Keratinocyte (primary cell): ENCODE data around the gene CACNA1I. TPM values are rescaled to one million over a fixed set of nuclear protein-coding genes. Genes with fewer than 3 reads are reported as not detected.

Source experiments
- DNase-seq: peaks from one replicate; pipeline ENCODE4 v3.0.0-alpha.2; 2011; ENCODE audit warnings: low read depth, missing footprints, low spot score
- FAIRE-seq: peaks from 2 replicates; lab custom pipeline; 2011; peaks lifted over from hg19 to GRCh38; lab: Jason Lieb, UNC
- H2AFZ ChIP-seq: 2 replicates; pipeline ENCODE4 v1.6.0; 2012; ENCODE audit warnings: low read length, control low read depth, inconsistent platforms; ENCODE audit not compliant: control insufficient read depth
- H3K27ac ChIP-seq: 2 replicates; pipeline ENCODE4 v1.5.1; 2011; ENCODE audit warnings: low read length; ENCODE audit not compliant: control insufficient read depth, insufficient read depth
- H3K27me3 ChIP-seq: 3 replicates; pipeline ENCODE4 v1.6.0; 2011; ENCODE audit warnings: low read length; ENCODE audit not compliant: control insufficient read depth, insufficient read depth; ENCODE audit errors: extremely low read depth
- H3K36me3 ChIP-seq, 2 experiments: 2 replicates in 1 of 2; 3 replicates in 1 of 2; pipeline ENCODE4 v1.5.1; 2011; ENCODE audit warnings: low read length in 2 of 2, mild to moderate bottlenecking in 1 of 2; ENCODE audit not compliant: control insufficient read depth in 2 of 2, insufficient read depth in 2 of 2; ENCODE audit errors: extremely low read depth in 1 of 2
- H3K4me1 ChIP-seq: 3 replicates; pipeline ENCODE4 v1.5.1; 2011; ENCODE audit warnings: low read length; ENCODE audit not compliant: control insufficient read depth, insufficient read depth; ENCODE audit errors: extremely low read depth
- H3K4me2 ChIP-seq: 3 replicates; pipeline ENCODE4 v1.6.0; 2011; ENCODE audit warnings: low read depth, low read length; ENCODE audit not compliant: control insufficient read depth, insufficient read depth; ENCODE audit errors: extremely low read depth
- H3K4me3 ChIP-seq, 3 experiments: fragments of 200-600 bp in 1 of 3; sonication (generic) in 1 of 3; 2 replicates in 2 of 3; 3 replicates in 1 of 3; pipeline ENCODE4 v1.5.1; 2011 to 2016; ENCODE audit warnings: low read length in 3 of 3, mild to moderate bottlenecking in 3 of 3, control low read depth in 2 of 3, inconsistent platforms in 1 of 3, low read depth in 1 of 3, mixed read lengths in 1 of 3, mixed run types in 1 of 3, moderate library complexity in 1 of 3; ENCODE audit not compliant: control insufficient read depth in 2 of 3, insufficient read depth in 2 of 3; ENCODE audit errors: extremely low read depth in 1 of 3
- H3K79me2 ChIP-seq: 2 replicates; pipeline ENCODE4 v1.6.0; 2012; ENCODE audit warnings: low read length; ENCODE audit not compliant: control insufficient read depth, insufficient read depth
- H3K9ac ChIP-seq: 3 replicates; pipeline ENCODE4 v1.6.0; 2011; ENCODE audit warnings: low read length; ENCODE audit not compliant: control insufficient read depth, insufficient read depth; ENCODE audit errors: extremely low read depth
- H3K9me1 ChIP-seq: 3 replicates; pipeline ENCODE4 v1.6.0; 2011; ENCODE audit warnings: low read length; ENCODE audit not compliant: control insufficient read depth, insufficient read depth; ENCODE audit errors: extremely low read depth
- H3K9me3 ChIP-seq: 2 replicates; pipeline ENCODE4 v1.5.1; 2012; ENCODE audit warnings: low read depth, low read length; ENCODE audit not compliant: control insufficient read depth
- H4K20me1 ChIP-seq: 3 replicates; pipeline ENCODE4 v1.6.0; 2011; ENCODE audit warnings: low read length; ENCODE audit not compliant: control insufficient read depth, insufficient read depth; ENCODE audit errors: extremely low read depth
- CTCF ChIP-seq, 3 experiments: IDR thresholded peaks in 1 of 3; conservative IDR thresholded peaks in 1 of 3; optimal IDR thresholded peaks in 1 of 3; 2 replicates in 2 of 3; 3 replicates in 1 of 3; pipeline versions ENCODE3 to v1.5.1; 2011; ENCODE audit warnings: low read length in 3 of 3, mild to moderate bottlenecking in 3 of 3, moderate library complexity in 2 of 3, control low read depth in 1 of 3, inconsistent platforms in 1 of 3; ENCODE audit not compliant: insufficient read depth in 2 of 3; ENCODE audit errors: extremely low read depth in 1 of 3
- EZH2 ChIP-seq: IDR thresholded peaks from one replicate; pipeline ENCODE4 v1.6.1; 2012; ENCODE audit warnings: inconsistent platforms, mild to moderate bottlenecking, low read length, moderate library complexity
- dilution Hi-C: fragments of 300-500 bp; cut with MboI; formaldehyde crosslinking; loops from one replicate; pipeline ENCODE4 v1.7.0; 2020; ENCODE audit warnings: low sequenced_read_pairs; ENCODE audit not compliant: extremely low pct_ligation_motif_present
- polyA plus RNA-seq, 5 experiments: library from polyadenylated mRNA; depleted of rRNA in 3 of 5; stranded (reverse) in 3 of 5; stranded (forward) in 1 of 5; unstranded in 1 of 5; fragments of >200 nt; gene quantifications; 1 replicate in 1 of 5; 2 replicates in 3 of 5; 3 replicates in 1 of 5; pipeline versions ENCODE4 v1.2.1 to v1.2.3, GENCODE V29; 2011 to 2012; ENCODE audit warnings: missing spikeins in 2 of 5, low read depth in 1 of 5, low replicate concordance in 1 of 5

The CACNA1I gene
- polyA plus RNA-seq, 1 donor (not counting 4 experiments of a cell fraction or from before 2014, with no cell fraction given) = not detected

DNA sequence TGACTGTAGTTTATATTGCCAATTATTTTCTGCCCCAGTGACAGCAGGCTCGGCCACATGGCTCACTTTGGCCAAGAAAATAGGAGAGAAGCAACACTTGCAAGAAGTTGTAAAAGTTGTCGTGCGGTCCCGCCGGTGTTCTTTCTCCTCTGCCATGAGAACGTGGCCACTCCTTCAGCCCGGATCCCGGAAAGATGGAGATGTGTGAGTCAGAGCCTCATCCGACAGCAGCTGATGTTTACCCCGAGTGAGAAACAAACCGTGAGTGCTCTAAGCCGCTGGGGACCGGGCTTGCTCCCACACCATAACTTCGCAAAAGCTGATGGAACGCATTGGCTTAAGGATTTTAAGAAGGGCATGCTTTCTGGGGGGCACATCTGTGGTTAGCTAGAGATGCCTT is 157.0 kb downstream of the CACNA1I start:
- Histone ChIP-seq H3K9ac (no peak overlapping the region), H3K27me3 (peaks cover 4% of the 10 kb centered on the region), H3K4me3 (no peak overlapping the region), H2AFZ (no peak overlapping the region), H3K4me2 (no peak overlapping the region), H4K20me1 (no peaks in the 10 kb centered on the region), H3K9me1 (no peaks in the 10 kb centered on the region), H3K36me3 (no peaks in the 10 kb centered on the region), H3K79me2 (no peaks in the 10 kb centered on the region), H3K4me1 (no peaks in the 10 kb centered on the region), H3K9me3 (no peaks in the 10 kb centered on the region), H3K27ac (no peak overlapping the region)
- TF ChIP-seq EZH2 = no peak
- no peak for TF ChIP-seq CTCF (optimal IDR thresholded peaks at IDR 0.05 in 1 of 3, IDR thresholded peaks at IDR 0.05 in 1 of 3, conservative IDR thresholded peaks at IDR 0.05 in 1 of 3; ENCODE audit: extremely low read depth in 1 of 3, insufficient read depth in 2 of 3, low read length in 3 of 3)
- DNase-seq = no peak
- no peak for FAIRE-seq
- dilution Hi-C loops = no loop called here

- dilution Hi-C loops = no loop called here
- H3K79me2 ChIP-seq = no peaks in the 10 kb centered on the region
Measured at GRCh38 chr22:39728236-39728860, 157.8 kb downstream of the CACNA1I start.

More at GRCh38 chr22:39728236-39728860, 157.8 kb downstream of the CACNA1I start:
- no peak for TF ChIP-seq CTCF (optimal IDR thresholded peaks at IDR 0.05 in 1 of 3, IDR thresholded peaks at IDR 0.05 in 1 of 3, conservative IDR thresholded peaks at IDR 0.05 in 1 of 3; ENCODE audit: extremely low read depth in 1 of 3, insufficient read depth in 2 of 3, low read length in 3 of 3)
- no peak for TF ChIP-seq EZH2
- no peak overlapping the region for H3K4me3 ChIP-seq
- FAIRE-seq (no peak), DNase-seq (no peak)
- no peaks in the 10 kb centered on the region for H3K4me1 ChIP-seq
- H3K9ac ChIP-seq = no peak overlapping the region
- no peaks in the 10 kb centered on the region for H4K20me1 ChIP-seq
- H3K4me2 ChIP-seq = no peak overlapping the region
- no peak overlapping the region for H3K27ac ChIP-seq
- H2AFZ ChIP-seq = no peak overlapping the region
- no peaks in the 10 kb centered on the region for H3K36me3 ChIP-seq
- no peaks in the 10 kb centered on the region for H3K9me1 ChIP-seq
- peaks cover 4% of the 10 kb centered on the region for H3K27me3 ChIP-seq
- no peaks in the 10 kb centered on the region for H3K9me3 ChIP-seq
